CD4-positive, alpha-beta T cell treated with Interleukin-1 beta for 1 hour (primary cell): Measurements from ENCODE around the gene DMBX1.

Experiments used
- DNase-seq, 2 donors: peaks; one replicate each; pipeline ENCODE4 v3.0.0-alpha.2; 2020 to 2022

The DMBX1 gene

GRCh38 chr1:46508757-46509156 lies 19.1 kb downstream of the DMBX1 start:
- DNase-seq: no peak

DNA sequence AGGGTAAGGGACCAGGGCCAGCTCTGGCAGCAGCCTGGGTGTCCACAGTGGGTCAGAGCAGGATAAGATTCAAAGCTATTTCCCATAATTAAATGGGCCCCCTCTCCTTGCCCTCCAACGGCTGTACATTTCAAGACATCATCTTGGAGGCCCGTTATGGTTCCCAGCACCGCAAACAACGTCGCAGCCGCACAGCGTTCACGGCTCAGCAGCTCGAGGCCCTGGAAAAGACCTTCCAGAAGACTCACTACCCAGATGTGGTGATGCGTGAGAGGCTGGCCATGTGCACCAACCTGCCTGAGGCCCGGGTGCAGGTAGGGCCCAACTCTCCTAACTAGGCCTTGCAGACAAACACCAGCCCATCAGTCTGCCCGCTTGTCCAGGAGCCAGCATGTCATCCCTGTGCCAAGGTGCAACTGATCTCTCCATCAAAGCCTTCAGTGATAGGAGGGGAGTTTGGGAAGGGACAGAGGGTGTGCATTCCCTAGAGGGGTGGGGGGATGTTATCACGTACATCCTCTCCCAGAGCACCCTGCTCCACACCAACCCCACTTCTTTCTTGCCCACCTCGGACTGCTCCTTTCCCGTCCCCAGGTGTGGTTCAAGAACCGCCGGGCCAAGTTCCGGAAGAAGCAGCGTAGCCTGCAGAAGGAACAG lies 20.8 kb downstream of the DMBX1 start:
- DNase-seq: no peak

- DNase-seq: no peak
These were observed 21.3 kb downstream of the DMBX1 start for GRCh38 chr1:46510998-46511365.

DNA sequence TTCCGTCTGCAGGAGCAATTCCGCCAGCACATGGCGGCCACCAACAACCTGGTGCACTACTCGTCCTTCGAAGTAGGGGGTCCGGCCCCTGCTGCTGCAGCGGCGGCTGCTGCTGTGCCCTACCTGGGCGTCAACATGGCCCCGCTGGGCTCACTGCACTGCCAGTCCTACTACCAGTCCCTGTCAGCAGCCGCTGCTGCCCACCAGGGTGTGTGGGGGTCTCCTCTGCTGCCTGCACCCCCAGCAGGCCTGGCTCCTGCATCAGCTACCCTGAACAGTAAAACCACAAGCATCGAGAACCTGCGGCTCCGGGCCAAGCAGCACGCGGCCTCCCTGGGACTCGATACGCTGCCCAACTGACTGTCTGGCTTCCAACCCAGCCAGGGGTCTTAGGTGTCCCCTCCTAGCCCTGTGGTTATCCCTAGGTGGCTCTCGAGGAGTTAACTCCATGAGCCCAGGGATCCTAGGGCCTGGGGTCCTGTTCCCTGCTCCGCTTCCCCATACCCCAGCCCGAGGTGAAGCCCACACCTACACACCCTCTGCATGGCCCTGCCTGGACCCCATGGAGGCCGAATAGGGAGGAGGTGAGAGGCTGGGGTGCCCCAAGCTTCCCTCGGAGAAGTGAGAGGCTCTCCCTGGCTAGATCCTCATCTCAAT lies 22.6 kb downstream of the DMBX1 start:
- DNase-seq: no peak

DNA sequence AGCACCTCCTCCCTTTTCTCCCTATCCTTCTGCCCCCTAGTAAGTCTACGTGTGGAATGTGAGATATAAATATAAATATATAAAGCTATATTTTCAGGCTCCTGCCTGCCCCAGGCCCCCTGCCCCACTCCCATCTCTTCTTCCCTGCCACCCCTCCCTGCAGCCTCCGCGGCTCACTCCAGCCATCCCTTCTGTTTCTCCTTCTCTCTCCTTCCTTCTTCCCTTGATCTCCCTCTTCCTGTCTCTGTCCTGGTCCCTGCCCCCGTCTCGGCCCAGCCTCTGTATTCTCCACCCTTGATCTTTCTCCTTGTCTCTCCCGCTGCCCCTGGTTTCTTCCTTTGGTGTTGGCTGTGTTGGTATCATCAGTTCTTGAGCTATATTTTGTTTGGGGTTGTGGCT lies 23.2 kb downstream of the DMBX1 start:
- no peak for DNase-seq

GRCh38 chr1:46513536-46513935 lies 23.9 kb downstream of the DMBX1 start:
- DNase-seq: no peak

- no peak for DNase-seq
These were observed 25.9 kb downstream of the DMBX1 start for GRCh38 chr1:46515576-46515975.

GRCh38 chr1:46516200-46516950 lies 26.7 kb downstream of the DMBX1 start:
- DNase-seq: no peak

DNA sequence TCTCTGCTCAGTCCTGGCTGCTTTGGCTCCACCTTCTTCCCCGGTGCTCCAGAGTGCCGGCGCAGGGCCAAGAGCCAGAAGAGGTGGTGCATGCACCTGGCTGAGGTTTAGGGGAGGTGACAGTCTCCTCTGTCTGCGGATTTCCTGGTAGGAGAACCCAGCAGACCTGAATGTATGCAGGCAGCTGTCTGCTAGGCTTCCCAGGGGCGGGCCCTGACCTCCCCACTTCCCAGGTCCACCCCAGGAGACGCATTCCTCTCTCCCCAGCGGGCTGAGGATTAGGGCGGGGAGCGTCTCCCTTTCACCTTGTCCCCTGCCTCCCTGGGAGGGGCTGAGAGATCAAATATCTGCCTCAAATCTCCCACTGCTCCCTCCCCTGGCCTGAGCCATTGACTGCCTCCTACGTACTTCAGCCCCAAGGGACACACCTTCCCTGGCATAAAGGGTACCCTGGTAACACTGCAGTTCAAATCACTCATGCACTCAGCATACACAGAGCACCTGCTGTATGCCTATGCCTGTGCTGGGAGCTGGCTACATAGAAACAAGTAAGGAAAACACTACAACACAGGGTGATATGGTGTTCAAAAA lies 27.5 kb downstream of the DMBX1 start:
- no peak for DNase-seq

GRCh38 chr1:46517932-46518498 lies 28.4 kb downstream of the DMBX1 start:
- DNase-seq: no peak

DNA sequence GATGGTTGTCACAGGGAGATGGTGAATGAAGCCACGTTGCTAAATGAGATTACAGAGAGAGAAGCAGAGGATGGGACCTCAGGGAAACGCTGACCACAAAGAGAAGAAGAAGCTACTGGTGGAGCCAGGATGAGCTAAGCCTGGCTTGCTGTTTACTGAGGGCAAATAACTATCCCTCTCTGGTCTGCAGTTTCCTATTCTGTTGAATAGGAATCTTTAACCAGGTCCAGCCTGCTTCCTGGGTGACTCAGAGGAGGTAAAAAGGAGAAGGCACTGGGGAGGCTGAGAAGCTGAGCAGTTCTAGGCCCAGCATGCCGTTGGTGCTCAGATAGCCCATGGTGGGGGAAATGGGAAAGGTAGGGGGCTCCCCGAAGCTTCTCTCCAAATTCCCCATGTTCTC lies 29.6 kb downstream of the DMBX1 start:
- DNase-seq: no peak

DNA sequence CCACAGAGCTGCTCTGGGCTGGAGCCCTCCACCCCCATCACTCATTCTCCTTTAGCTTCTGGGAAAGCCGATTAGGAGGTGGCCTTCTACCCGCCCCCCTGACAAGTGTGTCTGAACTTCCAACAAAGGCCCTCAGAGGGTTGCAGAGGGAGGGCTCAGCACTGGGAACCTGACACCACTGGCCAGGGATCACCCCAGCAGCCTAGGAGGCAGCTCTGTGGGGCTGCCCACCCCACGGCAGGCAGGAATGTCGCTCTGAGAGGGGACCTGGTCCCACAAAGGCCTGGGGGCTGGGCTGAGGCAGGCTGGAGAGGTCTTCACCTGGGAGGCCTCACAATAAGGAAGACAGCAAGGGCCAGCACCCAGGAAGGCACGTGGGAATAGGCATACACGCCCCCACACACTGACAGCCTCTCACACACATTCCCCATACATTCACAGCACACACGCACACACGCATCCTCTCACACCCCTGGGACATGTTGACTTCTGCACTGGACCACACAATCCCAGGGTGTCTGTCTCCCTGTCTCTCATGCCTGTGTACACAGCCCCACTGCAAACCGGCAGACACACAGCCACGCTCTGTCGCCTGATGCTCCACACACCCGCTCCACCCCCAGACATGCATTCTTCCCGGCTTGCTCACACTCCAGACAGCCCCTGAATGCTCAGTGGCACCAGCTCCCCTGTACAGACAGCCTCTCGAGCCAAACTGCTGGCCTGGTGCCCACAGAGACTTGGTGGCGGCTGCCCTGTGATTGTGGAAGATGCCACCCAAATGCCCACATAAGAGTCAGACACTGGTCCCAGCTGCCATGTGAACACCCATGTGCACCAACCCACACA lies 30.7 kb downstream of the DMBX1 start:
- DNase-seq: no peak

DNA sequence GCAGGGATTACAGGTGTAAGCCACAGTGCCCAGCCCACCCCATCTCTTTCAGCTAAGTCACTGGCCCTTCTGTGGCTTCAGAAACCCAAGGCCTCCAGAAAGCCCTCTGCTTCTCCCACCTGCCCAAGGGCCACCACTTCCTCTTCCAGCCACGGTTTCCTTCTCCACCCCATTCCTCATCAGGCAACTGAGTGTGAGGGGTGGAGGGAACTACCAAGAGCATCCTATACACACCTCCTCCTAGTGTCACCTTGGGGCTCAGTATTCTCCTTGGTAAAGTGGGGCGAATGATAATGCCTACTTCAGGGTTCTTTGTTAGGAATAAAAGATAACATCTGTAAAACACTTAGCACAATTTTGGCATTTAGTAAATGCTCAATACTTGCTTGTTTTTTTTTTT lies 31.8 kb downstream of the DMBX1 start:
- DNase-seq: no peak

GRCh38 chr1:46522184-46522968 lies 32.7 kb downstream of the DMBX1 start:
- no peak for DNase-seq

GRCh38 chr1:46522969-46523320 lies 33.3 kb downstream of the DMBX1 start:
- no peak for DNase-seq

DNA sequence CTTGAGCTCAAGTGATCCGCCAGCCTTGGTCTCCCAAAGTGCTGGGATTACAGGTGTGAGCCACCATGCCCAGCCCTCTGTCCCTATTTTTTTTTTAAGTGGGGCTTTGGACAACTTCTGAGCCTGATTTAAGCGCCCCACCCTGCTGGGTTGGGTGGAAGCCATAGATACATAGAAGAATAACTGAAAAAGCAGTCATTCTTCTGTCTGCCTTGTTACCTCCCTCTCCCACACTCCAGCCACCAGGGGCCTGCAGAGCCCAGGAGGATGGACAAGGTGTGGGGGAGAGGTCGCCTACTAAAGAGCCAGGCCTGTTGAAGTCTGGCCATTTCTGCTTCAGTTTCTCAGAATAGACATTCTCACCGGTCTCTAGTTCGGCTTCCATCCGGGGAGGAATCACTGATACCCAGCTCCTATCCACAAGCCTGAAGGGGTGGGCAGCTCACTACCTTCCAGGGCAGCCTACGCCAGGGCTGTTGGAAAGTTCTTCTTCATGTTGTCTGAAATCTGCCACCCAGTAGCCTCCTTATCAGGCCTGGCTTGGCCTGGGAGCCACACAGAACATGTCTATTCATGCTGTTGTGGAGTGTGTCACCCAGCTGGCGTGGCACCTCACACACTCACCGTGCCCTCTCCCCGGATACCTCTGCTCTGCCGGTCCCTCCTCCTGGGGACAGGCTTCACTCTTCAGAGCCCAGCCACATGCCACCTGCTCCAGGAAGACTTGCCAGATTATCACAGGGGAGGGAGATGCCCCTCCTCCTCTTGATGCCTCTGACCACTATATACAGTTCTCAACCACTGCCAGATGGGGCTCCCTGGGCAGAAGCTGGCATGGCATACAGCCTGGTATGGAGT lies 34.1 kb downstream of the DMBX1 start:
- DNase-seq: no peak

DNA sequence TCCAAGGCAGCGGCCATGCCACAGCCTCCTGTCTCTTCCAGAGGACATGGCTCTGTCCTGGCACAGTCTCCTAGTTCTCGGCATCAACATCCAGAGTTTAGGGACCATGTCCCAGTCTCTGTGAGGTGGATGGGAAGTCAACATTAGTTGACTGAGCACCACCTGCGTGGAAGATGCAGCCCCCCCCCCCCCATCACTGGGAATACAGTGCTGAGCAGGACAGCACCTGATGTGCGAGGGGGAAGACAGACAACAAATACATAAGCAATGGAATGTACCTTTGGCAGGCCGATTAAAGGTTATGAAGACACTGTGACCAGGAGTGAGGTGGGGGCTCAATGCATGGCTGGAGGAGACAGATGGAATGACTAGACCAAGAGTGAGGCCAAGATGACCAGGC lies 35.2 kb downstream of the DMBX1 start:
- DNase-seq: no peak

GRCh38 chr1:46525253-46525983 lies 35.8 kb downstream of the DMBX1 start:
- DNase-seq: no peak

- DNase-seq: no peak
These were observed 36.5 kb downstream of the DMBX1 start for GRCh38 chr1:46526013-46526690.
